Stimulated activated naive CD8-positive, alpha-beta T cell treated with anti-CD3 and anti-CD28 coated beads, Interleukin-15, Interleukin-2, amounts not matched to agents 100 U/mL and 50 U/mL, for 24 hours (primary cell): ENCODE measurements around the gene AKR7A2.

Experiments
- ATAC-seq: fragments of 150-1000 bp; cut with Tn5 transposase; one replicate; pipeline ENCODE4 v1.10.0; 2021
- DNase-seq: peaks from one replicate; pipeline ENCODE4 v3.0.0; 2021

The AKR7A2 gene

GRCh38 chr1:19311931-19312781 lies at the start of gene AKR7A2, which contains the start of gene SLC66A1:
Gene AKR7A2, minus strand, starts transcription at chr1:19312144. Its CDS starts 20 bp downstream, at chr1:19312124.
Gene SLC66A1, plus strand, starts transcription at chr1:19312326. Its CDS starts 5,352 bp downstream, at chr1:19317678.
- peak; percentile 94 for DNase-seq
- peak; percentile 94 for ATAC-seq

GRCh38 chr1:19360843-19361610 lies 49.1 kb upstream of the AKR7A2 start:
- DNase-seq = no peak
- ATAC-seq = no peak

- ATAC-seq (no peak), DNase-seq (no peak)
These were observed 48.5 kb upstream of the AKR7A2 start for GRCh38 chr1:19360432-19360831.

GRCh38 chr1:19360016-19360415 lies 48.1 kb upstream of the AKR7A2 start:
- DNase-seq (no peak), ATAC-seq (no peak)

- DNase-seq = no peak
- ATAC-seq = no peak
These were observed 47.4 kb upstream of the AKR7A2 start for GRCh38 chr1:19359357-19359756.

GRCh38 chr1:19358710-19359109 lies 46.8 kb upstream of the AKR7A2 start:
- no peak for ATAC-seq
- DNase-seq = no peak

GRCh38 chr1:19357299-19357986 lies 45.5 kb upstream of the AKR7A2 start:
- ATAC-seq = no peak
- no peak for DNase-seq

GRCh38 chr1:19356266-19356665 lies 44.3 kb upstream of the AKR7A2 start:
- DNase-seq (no peak), ATAC-seq (no peak)

GRCh38 chr1:19354531-19354981 lies 42.6 kb upstream of the AKR7A2 start:
- ATAC-seq (no peak), DNase-seq (no peak)

GRCh38 chr1:19353596-19353995 lies 41.7 kb upstream of the AKR7A2 start:
- ATAC-seq (no peak), DNase-seq (no peak)

GRCh38 chr1:19352839-19353238 lies 40.9 kb upstream of the AKR7A2 start:
- no peak for DNase-seq

GRCh38 chr1:19351873-19352272 lies 39.9 kb upstream of the AKR7A2 start:
- no peak for ATAC-seq

More at GRCh38 chr1:19352839-19353238, 40.9 kb upstream of the AKR7A2 start:
- ATAC-seq = no peak

GRCh38 chr1:19350566-19350965 lies 38.6 kb upstream of the AKR7A2 start:
- ATAC-seq (no peak), DNase-seq (no peak)

More at GRCh38 chr1:19351873-19352272, 39.9 kb upstream of the AKR7A2 start:
- no peak for DNase-seq

GRCh38 chr1:19349999-19350398 lies 38.1 kb upstream of the AKR7A2 start:
- DNase-seq (no peak), ATAC-seq (no peak)

GRCh38 chr1:19348441-19349198 lies 36.7 kb upstream of the AKR7A2 start:
- DNase-seq = no peak
- no peak for ATAC-seq

- ATAC-seq = no peak
- no peak for DNase-seq
These were observed 35.7 kb upstream of the AKR7A2 start for GRCh38 chr1:19347533-19348172.

GRCh38 chr1:19346026-19346425 lies 34.1 kb upstream of the AKR7A2 start:
- DNase-seq (no peak), ATAC-seq (no peak)

GRCh38 chr1:19345391-19345790 lies 33.4 kb upstream of the AKR7A2 start:
- ATAC-seq (no peak), DNase-seq (no peak)

- no peak for DNase-seq
These were observed 32.9 kb upstream of the AKR7A2 start for GRCh38 chr1:19344831-19345230.

GRCh38 chr1:19344372-19344810 lies 32.4 kb upstream of the AKR7A2 start:
- no peak for ATAC-seq
- DNase-seq = peak; percentile 69

More at GRCh38 chr1:19344831-19345230, 32.9 kb upstream of the AKR7A2 start:
- ATAC-seq = no peak
